Fibroblast of skin of abdomen (primary cell): ENCODE data around the gene GCN1.

Experiments used
- DNase-seq: peaks from one replicate; pipeline ENCODE4 v3.0.0-alpha.2; 2013

Gene GCN1

GRCh38 chr12:120228291-120229070 lies 34.0 kb upstream of the GCN1 start:
- peak; percentile 81 for DNase-seq

GRCh38 chr12:120228041-120228290 lies 33.5 kb upstream of the GCN1 start:
- no peak for DNase-seq

GRCh38 chr12:120227233-120228040 lies 32.9 kb upstream of the GCN1 start:
- DNase-seq, result no peak

- no peak for DNase-seq
Measured at GRCh38 chr12:120225852-120226640, 31.5 kb upstream of the GCN1 start.

GRCh38 chr12:120225200-120225558 lies 30.7 kb upstream of the GCN1 start:
- no peak for DNase-seq

- DNase-seq, result no peak
Measured at GRCh38 chr12:120224304-120225199, 30.0 kb upstream of the GCN1 start.

- no peak for DNase-seq
Measured at GRCh38 chr12:120223458-120224303, 29.2 kb upstream of the GCN1 start.

GRCh38 chr12:120222288-120222832 lies 27.8 kb upstream of the GCN1 start:
- no peak for DNase-seq

GRCh38 chr12:120221576-120221900 lies 27.0 kb upstream of the GCN1 start:
- DNase-seq, result no peak

GRCh38 chr12:120220838-120221575 lies 26.5 kb upstream of the GCN1 start:
- no peak for DNase-seq

- no peak for DNase-seq
Measured at GRCh38 chr12:120218680-120219606, 24.4 kb upstream of the GCN1 start.

- no peak for DNase-seq
Measured at GRCh38 chr12:120216742-120217605, 22.5 kb upstream of the GCN1 start.

GRCh38 chr12:120215766-120216735 lies 21.5 kb upstream of the GCN1 start:
- DNase-seq, result no peak

- no peak for DNase-seq
Measured at GRCh38 chr12:120215357-120215735, 20.8 kb upstream of the GCN1 start.

GRCh38 chr12:120214626-120215356 lies 20.3 kb upstream of the GCN1 start:
- no peak for DNase-seq

GRCh38 chr12:120213758-120214157 lies 19.2 kb upstream of the GCN1 start:
- no peak for DNase-seq
